Mononuclear cell (primary cell): ENCODE data around the gene NRG2. TPM values are rescaled to one million over a fixed set of nuclear protein-coding genes. Genes with fewer than 3 reads are reported as not detected.

Experiments
- H3K27me3 ChIP-seq: 2 replicates; pipeline ENCODE4 v1.6.0; 2011; ENCODE audit warnings: low read length, control low read depth; ENCODE audit not compliant: insufficient read depth
- H3K4me1 ChIP-seq: 2 replicates; pipeline ENCODE4 v1.5.1; 2011; ENCODE audit warnings: mild to moderate bottlenecking, low read length, control low read depth; ENCODE audit not compliant: insufficient read depth
- H3K4me3 ChIP-seq: 2 replicates; pipeline ENCODE4 v1.5.1; 2011; ENCODE audit warnings: mild to moderate bottlenecking, low read length, moderate library complexity
- H3K9me3 ChIP-seq: 2 replicates; pipeline ENCODE4 v1.5.1; 2011; ENCODE audit warnings: low read depth, mild to moderate bottlenecking, control low read depth, low read length
- total RNA-seq: library from RNA; depleted of rRNA; stranded (reverse); fragments of >200 nt; gene quantifications from one replicate; pipeline ENCODE4 v1.2.3, GENCODE V29; 2012

The NRG2 gene
- total RNA-seq, 1 donor = 0.10 TPM

GRCh38 chr5:139875957-139876356 lies 167.1 kb downstream of the NRG2 start:
- no peaks in the 10 kb centered on the region for H3K4me1 ChIP-seq

GRCh38 chr5:139872851-139873794 lies 170.0 kb downstream of the NRG2 start:
- Histone ChIP-seq H3K9me3 (no peaks in the 10 kb centered on the region), H3K4me3 (no peak overlapping the region), H3K27me3 (no peaks in the 10 kb centered on the region), H3K4me1 (no peaks in the 10 kb centered on the region)

More at GRCh38 chr5:139875957-139876356, 167.1 kb downstream of the NRG2 start:
- Histone ChIP-seq H3K9me3 (no peaks in the 10 kb centered on the region), H3K27me3 (no peaks in the 10 kb centered on the region), H3K4me3 (no peak overlapping the region)

- H3K4me3 ChIP-seq = no peak overlapping the region
- H3K4me1 ChIP-seq = no peaks in the 10 kb centered on the region
- H3K27me3 ChIP-seq = no peaks in the 10 kb centered on the region
- H3K9me3 ChIP-seq = no peaks in the 10 kb centered on the region
Observed at GRCh38 chr5:139872052-139872766, 170.9 kb downstream of the NRG2 start.

- H3K27me3 ChIP-seq = no peaks in the 10 kb centered on the region
- no peak overlapping the region for H3K4me3 ChIP-seq
- no peaks in the 10 kb centered on the region for H3K9me3 ChIP-seq
- H3K4me1 ChIP-seq = no peaks in the 10 kb centered on the region
Observed at GRCh38 chr5:139871614-139872013, 171.5 kb downstream of the NRG2 start.

GRCh38 chr5:139870677-139871076 lies 172.4 kb downstream of the NRG2 start:
- H3K9me3 ChIP-seq = no peaks in the 10 kb centered on the region
- H3K4me3 ChIP-seq = no peak overlapping the region
- H3K27me3 ChIP-seq = no peaks in the 10 kb centered on the region
- H3K4me1 ChIP-seq = no peaks in the 10 kb centered on the region

GRCh38 chr5:139869042-139869790 lies 173.9 kb downstream of the NRG2 start:
- Histone ChIP-seq H3K27me3 (no peaks in the 10 kb centered on the region), H3K4me3 (no peak overlapping the region), H3K9me3 (no peaks in the 10 kb centered on the region)

GRCh38 chr5:139867581-139867980 lies 175.5 kb downstream of the NRG2 start:
- H3K9me3 ChIP-seq = no peaks in the 10 kb centered on the region
- H3K27me3 ChIP-seq = no peaks in the 10 kb centered on the region
- no peaks in the 10 kb centered on the region for H3K4me1 ChIP-seq
- H3K4me3 ChIP-seq = no peak overlapping the region

More at GRCh38 chr5:139869042-139869790, 173.9 kb downstream of the NRG2 start:
- H3K4me1 ChIP-seq = no peaks in the 10 kb centered on the region

GRCh38 chr5:139867109-139867508 lies 176.0 kb downstream of the NRG2 start:
- Histone ChIP-seq H3K27me3 (no peaks in the 10 kb centered on the region), H3K9me3 (no peaks in the 10 kb centered on the region), H3K4me1 (no peaks in the 10 kb centered on the region), H3K4me3 (no peak overlapping the region)

- H3K4me3 ChIP-seq = no peak overlapping the region
- no peaks in the 10 kb centered on the region for H3K4me1 ChIP-seq
- no peaks in the 10 kb centered on the region for H3K9me3 ChIP-seq
- H3K27me3 ChIP-seq = no peaks in the 10 kb centered on the region
Observed at GRCh38 chr5:139864716-139865483, 178.2 kb downstream of the NRG2 start.

GRCh38 chr5:139863855-139864558 lies 179.1 kb downstream of the NRG2 start:
- Histone ChIP-seq H3K9me3 (no peaks in the 10 kb centered on the region), H3K4me3 (no peak overlapping the region), H3K4me1 (no peaks in the 10 kb centered on the region), H3K27me3 (no peaks in the 10 kb centered on the region)

- H3K9me3 ChIP-seq = no peaks in the 10 kb centered on the region
- H3K4me1 ChIP-seq = no peaks in the 10 kb centered on the region
- H3K27me3 ChIP-seq = no peaks in the 10 kb centered on the region
- no peak overlapping the region for H3K4me3 ChIP-seq
Observed at GRCh38 chr5:139863361-139863760, 179.7 kb downstream of the NRG2 start.

GRCh38 chr5:139862803-139863202 lies 180.3 kb downstream of the NRG2 start:
- H3K27me3 ChIP-seq = no peaks in the 10 kb centered on the region
- no peaks in the 10 kb centered on the region for H3K4me1 ChIP-seq
- H3K9me3 ChIP-seq = no peaks in the 10 kb centered on the region
- H3K4me3 ChIP-seq = no peak overlapping the region

- H3K4me1 ChIP-seq = no peaks in the 10 kb centered on the region
- H3K9me3 ChIP-seq = no peaks in the 10 kb centered on the region
- H3K4me3 ChIP-seq = no peak overlapping the region
- no peaks in the 10 kb centered on the region for H3K27me3 ChIP-seq
Observed at GRCh38 chr5:139862313-139862712, 180.8 kb downstream of the NRG2 start.

- H3K27me3 ChIP-seq = no peaks in the 10 kb centered on the region
- no peaks in the 10 kb centered on the region for H3K4me1 ChIP-seq
- no peaks in the 10 kb centered on the region for H3K9me3 ChIP-seq
Observed at GRCh38 chr5:139861889-139862207, 181.3 kb downstream of the NRG2 start.

More at GRCh38 chr5:139861889-139862207, 181.3 kb downstream of the NRG2 start:
- H3K4me3 ChIP-seq = no peak overlapping the region
